HepG2 (cell line): ENCODE data around the gene EVA1A. TPM values are rescaled to one million over a fixed set of nuclear protein-coding genes. Genes with fewer than 3 reads are reported as not detected.
A peak's percentile ranks its signal among the peaks of the same experiment; 100 is the strongest.

Source experiments
- CBX2 ChIP-seq, 2 experiments: fragments of 200-600 bp in 1 of 2; sonication (generic); formaldehyde crosslinking in 1 of 2; IDR thresholded peaks; 2 replicates each; pipeline versions ENCODE4 v1.7.0 to v1.8.1; 2018 to 2022; ENCODE audit warnings: low read depth in 2 of 2, low read length in 1 of 2, mild to moderate bottlenecking in 1 of 2, missing genetic modification reagents in 1 of 2
- FOXM1 ChIP-seq: sonication (generic); formaldehyde crosslinking; IDR thresholded peaks from 2 replicates; pipeline ENCODE4 v1.5.0; 2020; ENCODE audit warnings: missing genetic modification reagents
- MYNN ChIP-seq: sonication (generic); formaldehyde crosslinking; IDR thresholded peaks from 2 replicates; pipeline ENCODE4 v1.4.0; 2020; ENCODE audit warnings: mild to moderate bottlenecking, low read depth, missing genetic modification reagents
- NFATC3 ChIP-seq: sonication (generic); formaldehyde crosslinking; IDR thresholded peaks from 2 replicates; pipeline ENCODE4 v1.5.1; 2020; ENCODE audit warnings: mild to moderate bottlenecking, missing genetic modification reagents
- NR2F6 ChIP-seq, 2 experiments: IDR thresholded peaks; 2 replicates each; pipeline ENCODE4 v1.6.1; 2016; ENCODE audit warnings: antibody characterized with exemption in 1 of 2, mild to moderate bottlenecking in 1 of 2
- PPARG ChIP-seq: conservative IDR thresholded peaks from 2 replicates; pipeline ENCODE4 v1.6.1; 2016; ENCODE audit warnings: missing biosample characterization, missing genetic modification reagents
- ZNF17 ChIP-seq: sonication (generic); formaldehyde crosslinking; IDR thresholded peaks from 2 replicates; pipeline ENCODE4 v1.5.0; 2020; ENCODE audit warnings: mild to moderate bottlenecking, missing genetic modification reagents
- ZNF253 ChIP-seq: sonication (generic); formaldehyde crosslinking; IDR thresholded peaks from 2 replicates; pipeline ENCODE4 v1.8.0; 2022; ENCODE audit warnings: mild to moderate bottlenecking, missing genetic modification reagents, borderline replicate concordance
- ZNF451 ChIP-seq: sonication (generic); formaldehyde crosslinking; IDR thresholded peaks from 2 replicates; pipeline ENCODE4 v1.5.0; 2020; ENCODE audit warnings: mild to moderate bottlenecking, missing genetic modification reagents
- ZNF510 ChIP-seq: sonication (generic); formaldehyde crosslinking; IDR thresholded peaks from 2 replicates; pipeline ENCODE4 v1.4.0; 2020; ENCODE audit warnings: low read depth, mild to moderate bottlenecking, missing genetic modification reagents
- polyA plus RNA-seq, 8 experiments: library from polyadenylated mRNA; depleted of rRNA in 3 of 8; stranded (reverse) in 7 of 8; unstranded in 1 of 8; fragments of >200 nt; fragmentation: Illumina TruSeq in 4 of 8; extraction: Trizol in 4 of 8; gene quantifications; 2 replicates each; pipeline versions ENCODE4 v1.2.1 to v1.2.3, GENCODE V29; 2011 to 2016; ENCODE audit warnings: low read depth in 4 of 8, missing spikeins in 1 of 8, mixed read lengths in 1 of 8; ENCODE audit not compliant: insufficient read depth in 1 of 8
- total RNA-seq, 5 experiments: library from RNA; depleted of rRNA; stranded (reverse); fragments of >200 nt; fragmentation: Illumina TruSeq; extraction: Trizol; gene quantifications; 2 replicates each; pipeline ENCODE4 v1.2.3, GENCODE V29; 2016; ENCODE audit warnings: low read depth in 1 of 5
- TF ChIP-seq, protein P1 (sequence below): sonication (generic); formaldehyde crosslinking; IDR thresholded peaks from 2 replicates; pipeline ENCODE4 v1.8.1; 2023; ENCODE audit warnings: mild to moderate bottlenecking, missing genetic modification reagents
- TF ChIP-seq, protein P2 (sequence below): sonication (generic); formaldehyde crosslinking; IDR thresholded peaks from 2 replicates; pipeline ENCODE4 v1.5.1; 2020; ENCODE audit warnings: missing genetic modification reagents, mild to moderate bottlenecking, borderline replicate concordance
- TF ChIP-seq, protein P3 (sequence below): sonication (generic); formaldehyde crosslinking; IDR thresholded peaks from 2 replicates; pipeline ENCODE4 v1.8.1; 2023; ENCODE audit warnings: missing genetic modification reagents, mild to moderate bottlenecking, borderline replicate concordance
- TF ChIP-seq, protein P4 (sequence below): sonication (generic); formaldehyde crosslinking; IDR thresholded peaks from 2 replicates; pipeline ENCODE4 v1.4.0; 2020; ENCODE audit warnings: missing genetic modification reagents
- TF ChIP-seq, protein P5 (sequence below): sonication (generic); formaldehyde crosslinking; IDR thresholded peaks from 2 replicates; pipeline ENCODE4 v1.4.0; 2020; ENCODE audit warnings: missing genetic modification reagents, borderline replicate concordance

Gene EVA1A
- total and polyA plus RNA-seq, 2 of the 13 experiments (the other 11 are each of a cell fraction or from before 2014, with no cell fraction given): 57.5 to 57.8 TPM

DNA sequence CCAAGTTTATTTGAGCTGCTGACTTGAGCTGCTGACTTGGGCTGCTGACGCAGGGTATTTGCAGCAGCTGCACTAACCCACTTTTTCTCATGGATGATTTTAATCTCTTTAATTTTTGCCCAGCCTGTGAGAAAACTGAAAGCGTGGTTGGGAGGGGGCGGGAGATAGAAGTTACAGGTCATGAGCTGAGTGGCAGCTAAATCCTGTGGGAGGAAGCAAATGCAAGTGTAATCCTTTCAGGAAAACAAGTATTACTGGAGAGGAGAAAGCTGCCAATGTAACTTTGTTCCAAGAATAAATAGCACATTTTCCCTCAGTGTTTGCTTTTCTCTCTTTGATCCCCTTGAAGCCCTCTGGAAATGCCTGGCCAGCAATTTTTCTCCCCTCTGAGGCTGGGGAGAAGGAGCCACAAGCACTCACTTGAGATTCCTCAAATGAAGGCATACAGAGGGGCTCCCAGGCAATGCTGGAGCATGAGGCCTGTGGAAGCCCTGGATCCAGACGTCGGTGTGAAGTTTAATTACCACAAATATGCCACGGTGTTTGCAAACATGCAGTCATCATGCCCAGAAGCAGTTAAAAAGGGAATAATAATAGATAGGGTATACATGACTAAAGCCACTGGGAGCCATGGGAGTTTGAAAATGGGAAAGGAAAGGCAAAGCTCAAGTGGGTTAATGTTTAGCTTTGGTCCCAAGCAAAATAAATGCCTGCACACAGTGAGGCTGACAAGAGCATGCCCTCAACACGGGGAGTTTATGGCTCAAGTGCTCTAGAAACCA, 10.4 kb upstream of the EVA1A start (continued):
- TF ChIP-seq, protein P1, sequence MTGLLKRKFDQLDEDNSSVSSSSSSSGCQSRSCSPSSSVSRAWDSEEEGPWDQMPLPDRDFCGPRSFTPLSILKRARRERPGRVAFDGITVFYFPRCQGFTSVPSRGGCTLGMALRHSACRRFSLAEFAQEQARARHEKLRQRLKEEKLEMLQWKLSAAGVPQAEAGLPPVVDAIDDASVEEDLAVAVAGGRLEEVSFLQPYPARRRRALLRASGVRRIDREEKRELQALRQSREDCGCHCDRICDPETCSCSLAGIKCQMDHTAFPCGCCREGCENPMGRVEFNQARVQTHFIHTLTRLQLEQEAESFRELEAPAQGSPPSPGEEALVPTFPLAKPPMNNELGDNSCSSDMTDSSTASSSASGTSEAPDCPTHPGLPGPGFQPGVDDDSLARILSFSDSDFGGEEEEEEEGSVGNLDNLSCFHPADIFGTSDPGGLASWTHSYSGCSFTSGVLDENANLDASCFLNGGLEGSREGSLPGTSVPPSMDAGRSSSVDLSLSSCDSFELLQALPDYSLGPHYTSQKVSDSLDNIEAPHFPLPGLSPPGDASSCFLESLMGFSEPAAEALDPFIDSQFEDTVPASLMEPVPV (CRISPR knock-in tag): no peak
- no peak for TF ChIP-seq ZNF17 (CRISPR knock-in tag)
- TF ChIP-seq ZNF451 (CRISPR knock-in tag): peak; percentile 22
- TF ChIP-seq PPARG (CRISPR knock-in tag): peak; percentile 75; the same call in 1 of the 2 replicates
- TF ChIP-seq MYNN (CRISPR knock-in tag): peak; percentile 20; the same call in 1 of the 2 replicates
- TF ChIP-seq, protein P2, sequence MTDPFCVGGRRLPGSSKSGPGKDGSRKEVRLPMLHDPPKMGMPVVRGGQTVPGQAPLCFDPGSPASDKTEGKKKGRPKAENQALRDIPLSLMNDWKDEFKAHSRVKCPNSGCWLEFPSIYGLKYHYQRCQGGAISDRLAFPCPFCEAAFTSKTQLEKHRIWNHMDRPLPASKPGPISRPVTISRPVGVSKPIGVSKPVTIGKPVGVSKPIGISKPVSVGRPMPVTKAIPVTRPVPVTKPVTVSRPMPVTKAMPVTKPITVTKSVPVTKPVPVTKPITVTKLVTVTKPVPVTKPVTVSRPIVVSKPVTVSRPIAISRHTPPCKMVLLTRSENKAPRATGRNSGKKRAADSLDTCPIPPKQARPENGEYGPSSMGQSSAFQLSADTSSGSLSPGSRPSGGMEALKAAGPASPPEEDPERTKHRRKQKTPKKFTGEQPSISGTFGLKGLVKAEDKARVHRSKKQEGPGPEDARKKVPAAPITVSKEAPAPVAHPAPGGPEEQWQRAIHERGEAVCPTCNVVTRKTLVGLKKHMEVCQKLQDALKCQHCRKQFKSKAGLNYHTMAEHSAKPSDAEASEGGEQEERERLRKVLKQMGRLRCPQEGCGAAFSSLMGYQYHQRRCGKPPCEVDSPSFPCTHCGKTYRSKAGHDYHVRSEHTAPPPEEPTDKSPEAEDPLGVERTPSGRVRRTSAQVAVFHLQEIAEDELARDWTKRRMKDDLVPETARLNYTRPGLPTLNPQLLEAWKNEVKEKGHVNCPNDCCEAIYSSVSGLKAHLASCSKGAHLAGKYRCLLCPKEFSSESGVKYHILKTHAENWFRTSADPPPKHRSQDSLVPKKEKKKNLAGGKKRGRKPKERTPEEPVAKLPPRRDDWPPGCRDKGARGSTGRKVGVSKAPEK: peak; percentile 83; the same call in 1 of the 2 replicates
- TF ChIP-seq ZNF253 (CRISPR knock-in tag): no peak
- TF ChIP-seq, protein P3, sequence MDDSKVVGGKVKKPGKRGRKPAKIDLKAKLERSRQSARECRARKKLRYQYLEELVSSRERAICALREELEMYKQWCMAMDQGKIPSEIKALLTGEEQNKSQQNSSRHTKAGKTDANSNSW (CRISPR knock-in tag): no peak; the same call in 1 of the 2 replicates
- no peak for TF ChIP-seq FOXM1 (CRISPR knock-in tag)
- TF ChIP-seq, protein P4, sequence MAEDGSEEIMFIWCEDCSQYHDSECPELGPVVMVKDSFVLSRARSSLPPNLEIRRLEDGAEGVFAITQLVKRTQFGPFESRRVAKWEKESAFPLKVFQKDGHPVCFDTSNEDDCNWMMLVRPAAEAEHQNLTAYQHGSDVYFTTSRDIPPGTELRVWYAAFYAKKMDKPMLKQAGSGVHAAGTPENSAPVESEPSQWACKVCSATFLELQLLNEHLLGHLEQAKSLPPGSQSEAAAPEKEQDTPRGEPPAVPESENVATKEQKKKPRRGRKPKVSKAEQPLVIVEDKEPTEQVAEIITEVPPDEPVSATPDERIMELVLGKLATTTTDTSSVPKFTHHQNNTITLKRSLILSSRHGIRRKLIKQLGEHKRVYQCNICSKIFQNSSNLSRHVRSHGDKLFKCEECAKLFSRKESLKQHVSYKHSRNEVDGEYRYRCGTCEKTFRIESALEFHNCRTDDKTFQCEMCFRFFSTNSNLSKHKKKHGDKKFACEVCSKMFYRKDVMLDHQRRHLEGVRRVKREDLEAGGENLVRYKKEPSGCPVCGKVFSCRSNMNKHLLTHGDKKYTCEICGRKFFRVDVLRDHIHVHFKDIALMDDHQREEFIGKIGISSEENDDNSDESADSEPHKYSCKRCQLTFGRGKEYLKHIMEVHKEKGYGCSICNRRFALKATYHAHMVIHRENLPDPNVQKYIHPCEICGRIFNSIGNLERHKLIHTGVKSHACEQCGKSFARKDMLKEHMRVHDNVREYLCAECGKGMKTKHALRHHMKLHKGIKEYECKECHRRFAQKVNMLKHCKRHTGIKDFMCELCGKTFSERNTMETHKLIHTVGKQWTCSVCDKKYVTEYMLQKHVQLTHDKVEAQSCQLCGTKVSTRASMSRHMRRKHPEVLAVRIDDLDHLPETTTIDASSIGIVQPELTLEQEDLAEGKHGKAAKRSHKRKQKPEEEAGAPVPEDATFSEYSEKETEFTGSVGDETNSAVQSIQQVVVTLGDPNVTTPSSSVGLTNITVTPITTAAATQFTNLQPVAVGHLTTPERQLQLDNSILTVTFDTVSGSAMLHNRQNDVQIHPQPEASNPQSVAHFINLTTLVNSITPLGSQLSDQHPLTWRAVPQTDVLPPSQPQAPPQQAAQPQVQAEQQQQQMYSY (CRISPR knock-in tag): no peak
- peak; percentile 84 for TF ChIP-seq NR2F6 (IDR thresholded peaks at IDR 0.05)
- TF ChIP-seq NR2F6 (CRISPR knock-in tag; IDR thresholded peaks at IDR 0.05): peak; percentile 77
- TF ChIP-seq CBX2 (IDR thresholded peaks at IDR 0.05; ENCODE audit: low read depth, low read length): no peak
- TF ChIP-seq CBX2 (CRISPR knock-in tag; IDR thresholded peaks at IDR 0.05; ENCODE audit: low read depth): no peak
- peak; percentile 89; the same call in 1 of the 2 replicates for TF ChIP-seq NFATC3 (CRISPR knock-in tag)
- TF ChIP-seq ZNF510 (CRISPR knock-in tag): no peak
- TF ChIP-seq, protein P5, sequence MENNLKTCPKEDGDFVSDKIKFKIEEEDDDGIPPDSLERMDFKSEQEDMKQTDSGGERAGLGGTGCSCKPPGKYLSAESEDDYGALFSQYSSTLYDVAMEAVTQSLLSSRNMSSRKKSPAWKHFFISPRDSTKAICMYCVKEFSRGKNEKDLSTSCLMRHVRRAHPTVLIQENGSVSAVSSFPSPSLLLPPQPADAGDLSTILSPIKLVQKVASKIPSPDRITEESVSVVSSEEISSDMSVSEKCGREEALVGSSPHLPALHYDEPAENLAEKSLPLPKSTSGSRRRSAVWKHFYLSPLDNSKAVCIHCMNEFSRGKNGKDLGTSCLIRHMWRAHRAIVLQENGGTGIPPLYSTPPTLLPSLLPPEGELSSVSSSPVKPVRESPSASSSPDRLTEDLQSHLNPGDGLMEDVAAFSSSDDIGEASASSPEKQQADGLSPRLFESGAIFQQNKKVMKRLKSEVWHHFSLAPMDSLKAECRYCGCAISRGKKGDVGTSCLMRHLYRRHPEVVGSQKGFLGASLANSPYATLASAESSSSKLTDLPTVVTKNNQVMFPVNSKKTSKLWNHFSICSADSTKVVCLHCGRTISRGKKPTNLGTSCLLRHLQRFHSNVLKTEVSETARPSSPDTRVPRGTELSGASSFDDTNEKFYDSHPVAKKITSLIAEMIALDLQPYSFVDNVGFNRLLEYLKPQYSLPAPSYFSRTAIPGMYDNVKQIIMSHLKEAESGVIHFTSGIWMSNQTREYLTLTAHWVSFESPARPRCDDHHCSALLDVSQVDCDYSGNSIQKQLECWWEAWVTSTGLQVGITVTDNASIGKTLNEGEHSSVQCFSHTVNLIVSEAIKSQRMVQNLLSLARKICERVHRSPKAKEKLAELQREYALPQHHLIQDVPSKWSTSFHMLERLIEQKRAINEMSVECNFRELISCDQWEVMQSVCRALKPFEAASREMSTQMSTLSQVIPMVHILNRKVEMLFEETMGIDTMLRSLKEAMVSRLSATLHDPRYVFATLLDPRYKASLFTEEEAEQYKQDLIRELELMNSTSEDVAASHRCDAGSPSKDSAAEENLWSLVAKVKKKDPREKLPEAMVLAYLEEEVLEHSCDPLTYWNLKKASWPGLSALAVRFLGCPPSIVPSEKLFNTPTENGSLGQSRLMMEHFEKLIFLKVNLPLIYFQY: peak; percentile 13; the same call in 1 of the 2 replicates
